H1 (cell line): Measurements from ENCODE around the gene PRRX2. TPM values are rescaled to one million over a fixed set of nuclear protein-coding genes. Genes with fewer than 3 reads are reported as not detected.

Source experiments
- JUN ChIP-seq: IDR thresholded peaks from 2 replicates; pipeline ENCODE4 v1.6.1; 2011; ENCODE audit warnings: low read depth, mild to moderate bottlenecking, improper control_type of control experiment, low read length
- polyA plus RNA-seq, 7 experiments: library from polyadenylated mRNA; depleted of rRNA in 3 of 7; stranded (reverse) in 5 of 7; unstranded in 2 of 7; fragments of >200 nt in 5 of 7; fragments of 200-250 nt in 2 of 7; gene quantifications; 1 replicate in 5 of 7; 2 replicates in 1 of 7; 4 replicates in 1 of 7; pipeline versions ENCODE4 v1.2.1 to v1.2.3, GENCODE V29; 2011 to 2013; ENCODE audit warnings: missing spikeins in 2 of 7, mixed read lengths in 2 of 7
- total RNA-seq: library from RNA; stranded (reverse); fragmentation: NEBNext Ultra II Directional; extraction: Animal tissue kit (Norgen Biotek cat#: 25700); gene quantifications from 2 replicates; pipeline ENCODE4 v1.2.1, GENCODE V29; 2021
- TF ChIP-seq, protein P1 (sequence below), 3 experiments: IDR thresholded peaks; 1 replicate in 2 of 3; 2 replicates in 1 of 3; pipeline versions ENCODE4 v1.5.1 to v1.6.1; 2011; ENCODE audit warnings: low read length in 3 of 3, mild to moderate bottlenecking in 3 of 3, inconsistent platforms in 2 of 3, low read depth in 1 of 3, moderate library complexity in 1 of 3; ENCODE audit not compliant: insufficient read depth in 1 of 3; ENCODE audit errors: control extremely low read depth in 1 of 3
- TF ChIP-seq, protein P2 (sequence below): IDR thresholded peaks from 2 replicates; pipeline ENCODE4 v1.6.1; 2012; ENCODE audit warnings: low read length, inconsistent platforms

Gene PRRX2
- total and polyA plus RNA-seq, 2 of the 8 experiments (the other 6 are each of a cell fraction or from before 2014, with no cell fraction given), result 5.8 to 9.2 TPM

DNA sequence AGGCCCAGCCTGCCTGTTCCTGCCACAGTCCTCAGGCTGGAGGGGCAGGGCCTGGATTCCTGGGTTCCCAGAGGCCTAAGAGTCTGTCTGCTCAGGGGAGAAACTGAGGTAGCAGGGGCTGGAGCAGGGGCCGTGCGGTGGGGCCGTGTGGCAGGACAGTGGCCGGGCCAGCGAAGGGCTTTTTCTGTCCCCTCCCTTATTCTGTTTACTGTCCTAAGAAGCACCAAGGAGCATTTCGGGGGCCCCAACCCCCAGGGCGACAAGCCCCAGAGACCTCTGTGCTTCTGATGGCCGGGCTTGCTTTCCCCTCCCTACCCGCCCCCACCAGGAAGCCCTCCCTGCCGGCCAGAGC, 16.7 kb upstream of the PRRX2 start (continued):
- TF ChIP-seq, protein P1, sequence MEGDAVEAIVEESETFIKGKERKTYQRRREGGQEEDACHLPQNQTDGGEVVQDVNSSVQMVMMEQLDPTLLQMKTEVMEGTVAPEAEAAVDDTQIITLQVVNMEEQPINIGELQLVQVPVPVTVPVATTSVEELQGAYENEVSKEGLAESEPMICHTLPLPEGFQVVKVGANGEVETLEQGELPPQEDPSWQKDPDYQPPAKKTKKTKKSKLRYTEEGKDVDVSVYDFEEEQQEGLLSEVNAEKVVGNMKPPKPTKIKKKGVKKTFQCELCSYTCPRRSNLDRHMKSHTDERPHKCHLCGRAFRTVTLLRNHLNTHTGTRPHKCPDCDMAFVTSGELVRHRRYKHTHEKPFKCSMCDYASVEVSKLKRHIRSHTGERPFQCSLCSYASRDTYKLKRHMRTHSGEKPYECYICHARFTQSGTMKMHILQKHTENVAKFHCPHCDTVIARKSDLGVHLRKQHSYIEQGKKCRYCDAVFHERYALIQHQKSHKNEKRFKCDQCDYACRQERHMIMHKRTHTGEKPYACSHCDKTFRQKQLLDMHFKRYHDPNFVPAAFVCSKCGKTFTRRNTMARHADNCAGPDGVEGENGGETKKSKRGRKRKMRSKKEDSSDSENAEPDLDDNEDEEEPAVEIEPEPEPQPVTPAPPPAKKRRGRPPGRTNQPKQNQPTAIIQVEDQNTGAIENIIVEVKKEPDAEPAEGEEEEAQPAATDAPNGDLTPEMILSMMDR (IDR thresholded peaks at IDR 0.05; ENCODE audit: control extremely low read depth in 1 of 3, insufficient read depth in 1 of 3, low read depth in 1 of 3, low read length in 3 of 3), result no peak
- TF ChIP-seq JUN, result no peak
- TF ChIP-seq, protein P2, sequence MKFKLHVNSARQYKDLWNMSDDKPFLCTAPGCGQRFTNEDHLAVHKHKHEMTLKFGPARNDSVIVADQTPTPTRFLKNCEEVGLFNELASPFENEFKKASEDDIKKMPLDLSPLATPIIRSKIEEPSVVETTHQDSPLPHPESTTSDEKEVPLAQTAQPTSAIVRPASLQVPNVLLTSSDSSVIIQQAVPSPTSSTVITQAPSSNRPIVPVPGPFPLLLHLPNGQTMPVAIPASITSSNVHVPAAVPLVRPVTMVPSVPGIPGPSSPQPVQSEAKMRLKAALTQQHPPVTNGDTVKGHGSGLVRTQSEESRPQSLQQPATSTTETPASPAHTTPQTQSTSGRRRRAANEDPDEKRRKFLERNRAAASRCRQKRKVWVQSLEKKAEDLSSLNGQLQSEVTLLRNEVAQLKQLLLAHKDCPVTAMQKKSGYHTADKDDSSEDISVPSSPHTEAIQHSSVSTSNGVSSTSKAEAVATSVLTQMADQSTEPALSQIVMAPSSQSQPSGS, result no peak
- TF ChIP-seq, all 59 proteins: peak for 0
